Skeletal muscle cell (primary cell): ENCODE results near the gene LARP7.
"Not testable (repeated sequence)": the region's sequence is repeated elsewhere in the genome, so short reads cannot be mapped to it uniquely, and the experiment has no call there.

ENCODE experiments used
- DNase-seq: peaks from one replicate; pipeline ENCODE4 v3.0.0-alpha.2; 2010; ENCODE audit warnings: low read depth
- H3K4me3 ChIP-seq: 2 replicates; pipeline ENCODE4 v1.5.1; 2011; ENCODE audit warnings: low read depth, mild to moderate bottlenecking, control low read depth, low read length, moderate library complexity

The LARP7 gene

DNA sequence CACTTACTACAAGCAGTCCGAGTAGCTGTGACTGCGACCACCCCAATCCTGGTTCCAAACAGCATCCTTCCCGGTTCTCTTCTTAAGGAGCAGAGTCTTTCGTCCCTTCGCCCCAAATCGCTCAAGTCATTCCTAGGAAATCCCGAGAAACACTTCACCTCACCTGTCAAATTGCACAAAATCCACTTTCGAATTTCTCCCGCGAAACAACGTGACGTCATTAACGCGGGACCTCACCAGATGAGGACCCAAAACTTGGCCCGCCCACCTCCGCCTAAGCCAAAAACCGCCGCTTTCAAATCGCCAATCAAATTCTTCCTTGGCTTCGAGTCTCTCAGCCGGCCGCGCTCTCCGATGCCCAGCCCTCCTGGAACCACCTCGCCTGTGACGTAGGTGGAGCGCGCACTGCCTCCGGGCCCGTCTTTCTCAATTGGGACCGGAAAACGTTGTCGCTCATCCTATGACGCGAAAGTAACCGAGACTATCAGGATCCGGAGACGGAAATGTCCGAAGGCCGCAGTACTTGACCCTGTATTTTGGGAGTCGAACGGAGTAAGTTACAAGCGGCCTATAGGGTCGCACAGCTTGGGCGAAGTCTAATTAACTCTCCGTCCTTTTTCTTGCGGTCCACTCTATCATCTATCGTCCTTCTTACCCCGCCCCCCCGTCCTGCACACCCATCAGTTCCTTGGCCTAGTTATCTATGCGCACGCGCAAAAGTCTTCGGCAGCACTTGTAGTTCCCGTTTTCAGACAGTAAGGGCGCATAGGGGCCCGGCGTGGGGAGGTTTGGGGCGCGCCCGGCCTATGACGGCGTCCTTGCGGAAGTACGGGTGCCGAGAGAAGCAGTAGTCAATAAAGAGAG is at the start of gene LARP7, which contains the start of gene ZGRF1:
Gene LARP7, plus strand, starts transcription at position 456 of the 864 bp plus-strand sequence. CDS start 7,527 bp downstream, outside the sequence.
Gene ZGRF1, minus strand, starts transcription at position 222 of the 864 bp plus-strand sequence. CDS start 3,733 bp downstream, outside the sequence.
- peak; percentile 98 for DNase-seq

DNA sequence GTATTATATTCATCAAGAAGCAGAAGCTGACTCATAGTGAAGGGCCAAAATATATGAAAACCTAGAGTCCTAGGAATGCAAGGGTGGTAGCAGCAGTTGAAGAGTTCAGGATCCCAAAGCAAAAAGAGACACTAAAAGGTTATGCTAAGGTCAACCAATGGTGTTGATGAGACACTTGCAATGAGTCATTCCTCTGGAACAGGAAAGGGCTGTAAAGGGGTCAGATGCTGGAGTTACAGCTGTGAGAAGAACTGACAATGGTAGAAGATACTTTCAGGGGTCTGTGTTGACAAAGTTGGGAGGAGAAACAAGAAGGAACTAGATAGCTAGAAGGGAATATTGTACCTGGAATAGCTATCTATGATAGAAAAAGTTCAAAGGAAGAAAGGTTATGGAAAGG is 47.7 kb upstream of the LARP7 start:
- no peak overlapping the region for H3K4me3 ChIP-seq
- DNase-seq, result peak; percentile 11

More for the DNA sequence above, at the start of gene LARP7, which contains the start of gene ZGRF1:
- peak within 1 kb of the TSS; percentile 88 for H3K4me3 ChIP-seq

DNA sequence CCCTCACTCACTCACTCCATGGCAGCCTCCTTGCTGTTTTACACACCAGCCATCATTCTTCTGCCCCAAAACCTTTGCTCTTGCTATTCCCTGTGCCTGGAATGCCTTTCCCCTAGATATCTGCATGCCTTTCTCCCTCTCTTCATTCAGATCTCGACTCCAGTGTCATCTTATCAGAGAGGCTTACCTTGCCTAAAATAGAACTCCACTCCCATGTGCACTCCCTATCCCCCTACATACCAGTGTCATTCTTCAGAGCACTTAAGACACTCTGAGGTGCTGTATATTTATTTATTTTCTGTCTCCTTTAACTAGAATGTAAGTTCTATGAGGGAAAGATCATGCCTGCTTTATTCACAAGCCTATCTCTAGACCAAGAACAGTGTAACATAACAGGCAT is 45.4 kb upstream of the LARP7 start:
- no peak overlapping the region for H3K4me3 ChIP-seq
- DNase-seq, result no peak

DNA sequence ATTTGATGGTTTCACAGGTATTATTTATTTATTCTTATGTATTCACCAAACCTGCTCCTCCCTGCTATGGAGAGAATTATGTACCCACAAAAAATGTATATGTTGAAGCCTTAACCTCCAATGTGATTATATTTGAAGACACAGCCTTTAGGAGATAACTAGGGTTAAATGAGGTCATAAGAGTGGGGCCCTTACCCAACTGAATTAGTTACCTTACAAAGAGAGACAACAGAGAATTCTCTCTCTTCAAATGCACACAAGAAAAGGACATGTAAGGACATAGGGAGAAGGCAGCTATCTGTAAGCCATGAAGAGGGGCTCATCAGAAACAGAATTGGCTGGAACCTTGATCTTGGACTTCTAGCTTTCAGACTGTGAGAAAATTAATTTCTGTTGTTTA is 44.2 kb upstream of the LARP7 start:
- DNase-seq, result no peak
- no peak overlapping the region for H3K4me3 ChIP-seq

DNA sequence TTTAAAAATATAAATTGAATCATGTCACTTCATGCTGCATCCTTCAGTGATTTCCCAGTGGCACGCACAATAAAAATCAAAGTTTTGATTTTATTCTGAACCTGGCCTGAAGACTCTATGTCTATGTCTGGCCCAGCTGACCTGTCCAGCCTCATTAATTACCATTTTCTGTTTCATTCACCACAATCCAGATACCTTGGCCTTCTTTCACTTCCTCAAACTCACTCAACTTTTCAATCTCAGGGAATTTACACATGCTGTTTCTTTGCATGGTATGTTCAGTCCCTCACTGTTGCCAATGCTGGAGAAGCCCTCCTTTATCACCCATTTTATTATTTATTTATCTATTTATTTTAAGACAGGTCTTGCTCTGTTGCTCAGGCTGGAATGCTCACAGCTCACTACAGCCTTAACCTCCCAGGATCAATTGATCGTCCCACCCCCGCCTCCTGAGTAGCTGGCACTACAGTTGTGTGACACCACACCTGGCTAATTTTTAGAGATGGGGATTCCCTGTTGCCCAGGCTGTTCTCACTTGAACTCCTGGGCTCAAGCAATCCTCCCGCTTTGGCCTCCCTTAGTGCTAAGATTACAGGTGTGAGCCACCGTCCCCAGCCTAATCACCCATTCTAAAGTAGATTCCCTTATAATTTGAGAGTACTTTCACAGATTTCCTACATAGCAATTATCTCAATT is 43.4 kb upstream of the LARP7 start:
- no peak for DNase-seq
- no peak overlapping the region for H3K4me3 ChIP-seq

DNA sequence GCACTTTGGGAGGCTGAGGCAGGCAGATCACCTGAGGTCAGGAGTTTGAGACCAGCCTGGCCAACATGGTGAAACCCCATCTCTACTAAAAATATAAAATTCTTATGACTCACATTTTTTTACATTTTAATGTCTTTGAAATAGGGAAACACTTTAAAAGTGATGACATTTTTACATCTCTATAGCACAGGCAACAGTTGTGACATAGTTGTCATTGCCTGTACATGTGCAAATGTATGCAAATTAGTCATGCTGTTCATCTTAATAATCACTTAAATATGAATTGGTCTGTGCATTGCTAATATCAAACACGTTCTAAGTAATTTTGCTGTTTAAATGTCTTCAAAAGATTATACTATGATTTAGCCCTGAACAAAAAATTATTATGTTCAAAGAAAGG is 42.0 kb upstream of the LARP7 start:
- no peak overlapping the region for H3K4me3 ChIP-seq
- DNase-seq, result no peak

DNA sequence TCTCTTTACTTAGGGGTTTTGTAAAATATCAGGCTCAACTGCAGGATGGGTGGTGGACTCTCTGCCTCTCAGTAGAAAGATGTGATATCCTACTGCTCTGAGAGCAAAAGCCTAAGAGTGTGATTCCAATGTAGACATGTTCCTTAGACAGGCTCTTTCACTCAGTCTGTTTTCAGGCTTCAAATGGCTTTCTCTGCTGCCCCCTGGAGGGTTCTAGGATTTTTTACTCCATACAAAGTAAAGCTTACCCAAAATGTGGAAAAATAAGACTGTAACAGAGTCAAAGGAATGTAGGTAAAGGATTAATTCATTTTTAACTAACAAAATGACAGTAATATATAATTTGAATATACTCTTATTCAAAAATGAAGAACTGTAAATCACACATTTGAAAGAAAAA is 32.4 kb upstream of the LARP7 start:
- H3K4me3 ChIP-seq, result no peak overlapping the region
- DNase-seq, result peak; percentile 4

DNA sequence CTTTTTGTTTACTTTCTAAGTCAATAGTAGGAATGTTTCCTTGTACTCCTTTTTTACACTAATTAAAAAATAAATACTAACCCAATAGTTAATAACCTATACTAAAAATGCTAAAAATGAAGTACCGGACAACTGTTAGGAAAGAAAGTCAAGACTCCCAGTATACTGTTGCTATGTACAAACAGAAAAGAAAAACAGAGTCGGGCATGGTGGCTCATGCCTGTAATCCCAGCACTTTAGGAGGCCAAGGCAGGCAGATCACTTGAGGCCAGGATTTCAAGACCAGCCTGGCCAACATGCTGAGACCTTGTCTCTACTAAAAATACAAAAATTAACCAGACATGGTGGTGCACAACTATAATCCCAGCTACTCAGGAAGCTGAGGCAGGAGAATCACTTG is 24.1 kb upstream of the LARP7 start:
- not testable (repeated sequence) for H3K4me3 ChIP-seq, DNase-seq

DNA sequence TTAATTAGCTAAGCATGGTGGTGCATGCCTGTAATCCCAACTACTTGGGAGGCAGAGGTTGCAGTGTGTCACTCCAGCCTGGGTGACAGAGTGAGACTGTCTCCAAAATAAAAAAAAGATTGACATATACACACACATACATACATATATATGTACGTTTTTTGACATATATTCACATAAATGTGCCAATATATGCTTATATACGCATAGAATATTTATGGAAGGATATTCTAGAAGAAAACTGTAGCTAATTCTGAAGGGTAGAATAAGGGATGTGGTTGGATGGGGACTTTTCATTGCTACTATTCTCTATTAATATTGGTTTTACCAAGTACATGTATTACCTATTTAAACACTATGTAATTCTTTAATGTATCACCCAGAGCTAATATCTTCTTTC is 20.0 kb upstream of the LARP7 start:
- no peak for DNase-seq
- H3K4me3 ChIP-seq, result no peak overlapping the region

DNA sequence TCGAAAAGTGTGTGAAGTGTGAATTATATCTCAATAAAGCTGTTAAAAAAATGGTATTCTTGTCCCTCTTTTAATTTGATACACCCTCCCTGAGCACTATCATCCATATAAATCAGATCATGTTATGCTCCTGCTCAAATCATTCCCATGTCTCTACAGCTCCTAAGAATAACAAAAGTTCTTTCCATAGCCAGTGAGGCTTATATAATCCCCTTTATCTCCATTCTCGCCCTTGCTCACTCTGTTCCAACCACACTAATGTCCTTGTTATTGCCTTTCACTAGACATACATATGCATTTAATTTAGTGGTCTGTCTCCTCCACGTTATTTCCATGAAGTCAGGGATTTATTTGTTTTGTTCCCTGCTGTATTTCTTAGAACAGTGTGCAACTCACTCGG is 10.7 kb upstream of the LARP7 start:
- DNase-seq, result no peak
- no peak overlapping the region for H3K4me3 ChIP-seq

DNA sequence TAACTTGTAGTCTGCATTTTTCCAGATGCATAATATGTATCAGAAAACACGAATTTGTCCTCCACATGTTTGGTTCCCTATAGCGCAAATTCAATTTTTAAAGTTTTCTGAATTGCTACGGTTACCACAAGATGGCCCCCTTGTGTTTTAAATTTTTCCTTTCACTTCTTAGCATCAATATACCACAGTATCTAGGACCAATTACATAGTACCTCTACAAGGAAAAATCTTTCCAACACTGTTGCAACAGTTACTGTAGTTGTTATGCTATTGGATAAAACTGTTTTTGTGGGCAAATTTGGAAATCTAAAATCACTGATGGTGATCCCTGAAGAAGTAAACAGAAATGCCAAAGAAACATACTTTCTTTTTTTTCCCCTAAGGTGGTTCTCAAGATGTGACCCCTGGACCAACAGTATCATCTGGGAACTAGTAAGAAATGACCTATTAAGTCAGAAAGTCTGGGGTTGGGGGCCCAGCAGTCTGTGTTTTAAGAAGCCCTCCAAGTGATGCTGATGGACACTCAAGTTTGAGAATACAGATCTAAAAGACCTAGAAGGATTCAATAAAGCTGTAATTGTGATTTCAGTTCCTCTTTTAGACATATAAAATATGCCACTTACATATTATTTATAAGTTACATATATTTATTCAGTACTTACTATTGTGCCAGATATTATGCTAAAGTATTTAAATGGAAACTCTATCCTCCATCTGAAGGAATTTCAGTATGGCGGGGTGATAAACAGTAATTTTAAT is 3.3 kb upstream of the LARP7 start:
- H3K4me3 ChIP-seq, result no peak overlapping the region
- DNase-seq, result no peak

DNA sequence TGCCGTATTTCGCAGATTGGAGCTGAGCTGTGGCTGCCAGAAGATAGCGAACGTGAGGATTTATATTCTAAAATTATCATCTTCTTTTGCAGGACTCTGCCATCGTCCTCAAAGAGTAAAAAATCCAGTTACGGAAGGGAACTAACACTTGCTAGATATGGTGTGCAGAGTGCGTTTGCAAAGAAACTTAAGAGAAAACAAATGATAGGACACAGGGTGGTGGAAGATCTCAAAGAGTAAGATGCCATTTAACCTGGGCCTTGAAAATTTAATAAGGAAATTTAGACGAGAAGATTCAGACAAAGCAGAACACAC is 566 bp downstream of the LARP7 start:
- peak overlapping the region; percentile 88 for H3K4me3 ChIP-seq
- DNase-seq, result no peak

DNA sequence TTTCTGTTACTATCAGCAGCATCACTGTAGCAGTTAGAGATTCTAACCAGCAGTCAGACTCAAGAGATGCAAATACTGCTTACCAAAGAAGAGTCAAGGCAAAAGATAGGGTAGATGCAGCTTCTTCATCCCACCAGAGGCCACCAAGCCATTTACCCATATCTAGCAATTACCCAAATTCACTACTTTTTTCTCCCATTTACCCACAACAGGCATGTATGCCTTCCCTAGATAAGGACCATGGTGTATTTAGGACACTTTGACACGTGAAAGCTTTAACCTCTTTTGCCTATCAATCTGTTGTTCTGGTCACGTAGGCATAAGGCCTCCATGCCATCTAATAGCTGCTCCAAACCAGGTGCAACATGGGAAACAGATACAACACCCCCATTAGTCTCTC is 5.6 kb downstream of the LARP7 start:
- no peak overlapping the region for H3K4me3 ChIP-seq
- no peak for DNase-seq

DNA sequence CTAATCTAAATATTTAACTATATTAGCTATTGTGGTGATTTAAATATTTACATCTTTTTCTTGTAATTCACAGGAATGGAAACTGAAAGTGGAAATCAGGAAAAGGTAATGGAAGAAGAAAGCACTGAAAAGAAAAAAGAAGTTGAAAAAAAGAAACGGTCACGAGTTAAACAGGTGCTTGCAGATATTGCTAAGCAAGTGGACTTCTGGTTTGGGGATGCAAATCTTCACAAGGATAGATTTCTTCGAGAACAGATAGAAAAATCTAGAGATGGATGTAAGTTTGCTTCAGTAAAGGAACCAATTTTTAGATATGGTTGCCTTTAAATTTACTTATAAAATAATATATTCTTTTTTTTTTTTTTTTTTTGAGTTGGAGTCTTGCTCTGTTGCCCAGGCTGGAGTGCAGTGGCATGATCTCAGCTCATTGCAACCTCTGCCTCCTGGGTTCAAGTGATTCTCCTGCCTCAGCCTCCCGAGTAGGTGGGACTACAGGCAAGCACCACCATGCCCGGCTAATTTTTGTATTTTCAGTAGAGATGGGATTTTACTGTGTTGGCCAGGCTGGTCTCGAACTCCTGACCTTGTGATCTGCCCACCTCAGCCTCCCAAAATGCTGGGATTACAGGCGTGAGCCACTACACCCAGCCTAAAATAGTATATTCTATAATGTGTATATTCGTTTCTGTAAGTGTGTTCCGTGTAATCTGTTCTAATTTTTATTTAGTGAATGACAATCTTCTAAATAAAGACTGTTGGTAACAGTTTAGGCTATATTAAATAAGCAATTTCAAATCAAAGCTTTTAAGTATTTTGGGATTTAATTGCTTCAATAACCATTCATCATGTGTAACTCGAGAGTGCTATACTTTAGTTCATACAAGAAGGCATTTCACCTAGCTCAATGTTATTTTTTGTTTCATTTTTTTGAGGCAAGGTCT is 7.9 kb downstream of the LARP7 start:
- H3K4me3 ChIP-seq, DNase-seq: not testable (repeated sequence)

DNA sequence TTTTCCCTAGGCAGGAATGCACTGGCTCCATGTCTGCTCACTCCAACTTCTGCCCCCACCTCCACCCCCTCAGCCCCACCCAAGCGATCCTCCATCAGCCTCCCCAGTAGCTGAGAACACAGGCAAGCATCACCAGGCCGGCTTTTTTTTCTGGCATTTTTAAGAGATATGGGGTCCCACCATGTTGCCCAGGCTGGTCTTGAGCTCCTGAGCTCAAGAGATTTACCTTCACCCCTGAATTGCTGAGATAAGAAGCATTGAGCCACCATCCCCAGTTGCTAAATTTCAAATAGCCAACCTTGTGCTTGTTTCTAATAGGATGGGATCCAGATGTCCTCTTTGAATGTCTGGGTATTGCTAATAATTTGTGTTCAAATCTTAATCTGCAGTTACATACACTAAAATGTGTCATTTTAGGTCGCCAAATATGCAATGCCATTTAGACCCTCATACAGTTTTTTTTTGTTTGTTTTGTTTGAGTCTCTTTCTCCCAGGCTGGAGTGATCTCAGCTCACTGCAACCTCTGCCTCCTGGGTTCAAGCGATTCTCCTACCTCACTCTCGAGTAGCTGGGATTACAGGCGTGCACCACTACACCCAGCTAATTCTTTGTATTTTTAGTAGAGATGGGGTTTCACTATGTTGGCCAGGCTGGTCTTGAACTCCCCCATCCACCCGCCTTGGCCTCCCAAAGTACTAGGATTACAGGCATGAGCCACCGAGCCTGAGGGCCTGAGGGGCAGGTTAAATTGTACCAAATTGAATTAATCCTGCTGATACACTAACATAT is 8.8 kb downstream of the LARP7 start:
- no peak for DNase-seq
- no peak overlapping the region for H3K4me3 ChIP-seq

DNA sequence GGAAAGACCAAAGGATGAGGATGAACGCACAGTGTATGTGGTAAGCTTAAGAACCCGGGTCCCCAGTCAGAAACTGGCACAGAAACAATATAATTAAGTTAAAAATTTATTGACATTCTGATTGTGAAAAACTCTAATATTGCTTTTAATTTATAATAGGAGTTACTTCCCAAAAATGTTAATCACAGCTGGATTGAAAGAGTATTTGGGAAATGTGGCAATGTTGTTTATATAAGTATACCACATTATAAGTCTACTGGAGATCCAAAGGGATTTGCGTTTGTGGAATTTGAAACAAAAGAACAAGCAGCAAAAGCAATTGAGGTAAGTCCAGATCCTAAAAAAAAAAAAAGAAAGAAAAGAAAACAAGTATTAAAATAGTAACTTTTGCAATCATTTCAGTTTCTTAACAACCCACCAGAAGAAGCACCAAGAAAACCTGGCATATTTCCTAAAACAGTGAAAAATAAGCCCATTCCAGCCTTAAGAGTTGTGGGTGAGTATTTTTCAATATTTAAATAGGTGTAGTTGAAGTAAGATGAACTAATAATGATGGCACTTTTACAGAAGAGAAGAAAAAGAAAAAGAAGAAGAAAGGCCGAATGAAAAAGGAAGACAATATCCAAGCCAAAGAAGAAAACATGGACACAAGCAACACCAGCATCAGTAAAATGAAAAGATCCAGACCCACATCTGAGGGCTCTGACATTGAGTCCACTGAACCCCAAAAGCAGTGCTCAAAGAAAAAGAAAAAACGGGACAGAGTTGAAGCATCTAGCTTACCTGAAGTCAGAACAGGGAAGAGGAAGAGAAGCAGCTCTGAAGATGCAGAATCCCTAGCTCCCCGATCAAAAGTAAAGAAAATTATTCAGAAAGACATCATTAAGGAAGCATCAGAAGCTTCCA is 9.9 kb downstream of the LARP7 start:
- no peak for DNase-seq

DNA sequence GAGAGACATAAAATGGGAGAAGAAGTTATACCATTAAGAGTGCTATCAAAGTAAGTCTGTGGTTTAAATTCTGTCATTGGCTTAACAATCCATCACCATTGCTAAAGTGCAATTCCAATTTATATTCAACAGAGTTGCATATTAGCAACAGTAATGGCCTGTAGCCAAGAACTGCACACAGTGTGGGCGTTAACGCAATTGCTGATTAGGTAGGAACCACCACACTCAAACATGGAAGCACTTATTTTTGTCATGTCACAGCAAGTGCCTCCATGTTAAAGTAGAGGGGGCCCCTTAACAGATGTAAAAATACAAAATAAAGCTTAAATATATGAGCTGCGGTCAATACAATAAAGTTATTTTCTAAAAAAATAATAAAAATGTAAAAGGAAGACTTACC is 10.8 kb downstream of the LARP7 start:
- no peak overlapping the region for H3K4me3 ChIP-seq
- no peak for DNase-seq

More for the DNA sequence above, 9.9 kb downstream of the LARP7 start:
- H3K4me3 ChIP-seq, result no peak overlapping the region
